Transverse colon (tissue), 4 donors: ENCODE results near the gene CTSL. TPM values are rescaled to one million over a fixed set of nuclear protein-coding genes. Genes with fewer than 3 reads are reported as not detected.

Source experiments
- DNase-seq: peaks from one replicate; pipeline ENCODE4 v3.0.0-alpha.2; 2019
- H3K27ac ChIP-seq, 4 donors: fragments of 200-600 bp; sonication (generic); 2 replicates each; pipeline ENCODE4 v1.5.1; 2016 to 2018; ENCODE audit warnings: inconsistent platforms in 4 of 4
- H3K27me3 ChIP-seq: fragments of 200-600 bp; sonication (generic); 2 replicates; pipeline ENCODE4 v1.5.1; 2017; ENCODE audit warnings: inconsistent platforms
- H3K36me3 ChIP-seq, 4 donors: fragments of 200-600 bp; sonication (generic); 2 replicates each; pipeline ENCODE4 v1.5.1; 2017 to 2019; ENCODE audit warnings: inconsistent platforms in 4 of 4
- H3K4me1 ChIP-seq, 4 donors: fragments of 200-600 bp; sonication (generic); 2 replicates each; pipeline ENCODE4 v1.5.1; 2017 to 2020; ENCODE audit warnings: inconsistent platforms in 4 of 4
- H3K4me3 ChIP-seq, 4 donors: fragments of 200-600 bp; sonication (generic); 1 replicate in 1 of 4; 2 replicates in 3 of 4; pipeline versions ENCODE4 v1.5.1 to v1.6.1; 2017 to 2019; ENCODE audit warnings: inconsistent platforms in 4 of 4
- H3K9me3 ChIP-seq, 2 donors: fragments of 200-600 bp; sonication (generic); 2 replicates each; pipeline ENCODE4 v1.5.1; 2017 to 2019; ENCODE audit warnings: inconsistent platforms in 2 of 2
- EP300 ChIP-seq: sonication (generic); formaldehyde crosslinking; IDR thresholded peaks from one replicate; pipeline ENCODE4 v1.6.1; 2017; ENCODE audit warnings: antibody characterized with exemption, low read depth
- POLR2A ChIP-seq: fragments of 450-650 bp; IDR thresholded peaks from one replicate; pipeline ENCODE4 v1.6.1; 2016; ENCODE audit warnings: antibody characterized with exemption, mild to moderate bottlenecking, moderate library complexity
- POLR2AphosphoS5 ChIP-seq, 3 donors: sonication (generic); formaldehyde crosslinking; IDR thresholded peaks; one replicate each; pipeline ENCODE4 v1.6.1; 2016; ENCODE audit warnings: antibody characterized with exemption in 3 of 3
- WGBS, 2 donors: methylation state at CpG; one replicate each; pipeline ENCODE4 v1.1.5; 2018; ENCODE audit warnings: low coverage in 1 of 2; 5-methylcytosine and 5-hydroxymethylcytosine counted together
- in situ Hi-C, 4 donors: fragments of 200-750 bp; cut with MboI; loops; one replicate each; pipeline versions ENCODE4 v1.15.0 to v1.15.1; 2017; ENCODE audit warnings: low sequenced_read_pairs in 3 of 4, low pct_ligation_motif_present in 1 of 4, low pct_unique_long_range_greater_than_20kb in 1 of 4
- intact Hi-C: fragments of 100-400 bp; cut with DNase I; formaldehyde crosslinking; loops from one replicate; pipeline ENCODE4 v1.15.1; 2023; ENCODE audit warnings: low total_unique reads
- total RNA-seq, 4 donors: library from RNA; depleted of rRNA; stranded (reverse); fragments of >200 nt; gene quantifications; one replicate each; pipeline ENCODE4 v1.1.0, GENCODE V29; 2016
- TF ChIP-seq, protein P1 (sequence below), 5 experiments: fragments of 200-600 bp in 3 of 5; fragments of 450-650 bp in 2 of 5; sonication (generic) in 3 of 5; IDR thresholded peaks; 1 replicate in 2 of 5; 2 replicates in 3 of 5; pipeline ENCODE4 v1.5.1; 2016 to 2017; ENCODE audit warnings: antibody characterized with exemption in 5 of 5, inconsistent platforms in 3 of 5, mild to moderate bottlenecking in 2 of 5, moderate library complexity in 1 of 5

CTSL gene
- total RNA-seq, 4 donors from 2014 or later: 26.7 to 108 (median 66.6) TPM

DNA sequence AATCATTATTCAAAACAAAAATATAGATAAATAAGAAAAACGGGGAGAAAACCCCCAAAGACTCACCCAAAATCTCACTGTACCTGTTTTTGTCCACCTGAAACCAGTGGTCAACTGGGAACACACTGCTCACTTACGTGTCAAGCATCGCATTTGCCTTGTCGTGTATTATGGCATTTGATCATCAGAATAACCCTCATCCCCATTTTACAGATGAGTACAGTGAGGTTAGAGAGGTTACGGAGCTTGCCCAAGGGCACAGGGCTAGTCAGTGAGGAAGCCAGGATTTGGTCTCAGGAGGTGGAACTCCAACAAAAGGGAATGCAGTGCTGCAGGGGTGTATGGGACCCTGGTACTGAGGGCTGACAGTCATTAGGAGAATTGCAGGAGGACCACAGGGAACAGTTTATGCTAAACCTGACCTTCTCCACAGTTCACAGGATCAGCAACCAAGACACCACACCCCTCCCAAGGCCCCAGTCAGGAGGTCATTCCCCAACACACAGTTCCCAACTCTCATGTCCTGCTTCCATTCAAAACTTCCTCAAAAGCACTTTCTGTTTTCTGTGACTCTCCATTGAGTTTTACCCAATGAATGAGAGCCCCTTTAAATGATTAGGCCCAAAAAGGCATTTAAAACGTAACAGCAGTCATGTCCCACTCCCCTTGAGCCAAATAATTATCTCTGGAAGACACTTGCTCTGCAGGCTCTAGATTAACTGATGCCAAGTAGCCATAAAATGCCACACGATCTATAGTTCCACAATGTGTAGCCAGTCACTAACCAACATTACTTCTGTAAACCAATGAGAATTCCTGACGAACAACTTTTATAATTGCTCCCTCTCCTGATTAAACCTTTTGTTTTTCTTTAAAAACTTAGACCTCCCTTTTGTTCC is 50.8 kb downstream of the CTSL start:
- H3K27me3 ChIP-seq: peaks cover under 1% of the 10 kb centered on the region
- TF ChIP-seq POLR2AphosphoS5 (IDR thresholded peaks at IDR 0.05) (no peak), EP300 (no peak), POLR2A (no peak)
- TF ChIP-seq, protein P1, sequence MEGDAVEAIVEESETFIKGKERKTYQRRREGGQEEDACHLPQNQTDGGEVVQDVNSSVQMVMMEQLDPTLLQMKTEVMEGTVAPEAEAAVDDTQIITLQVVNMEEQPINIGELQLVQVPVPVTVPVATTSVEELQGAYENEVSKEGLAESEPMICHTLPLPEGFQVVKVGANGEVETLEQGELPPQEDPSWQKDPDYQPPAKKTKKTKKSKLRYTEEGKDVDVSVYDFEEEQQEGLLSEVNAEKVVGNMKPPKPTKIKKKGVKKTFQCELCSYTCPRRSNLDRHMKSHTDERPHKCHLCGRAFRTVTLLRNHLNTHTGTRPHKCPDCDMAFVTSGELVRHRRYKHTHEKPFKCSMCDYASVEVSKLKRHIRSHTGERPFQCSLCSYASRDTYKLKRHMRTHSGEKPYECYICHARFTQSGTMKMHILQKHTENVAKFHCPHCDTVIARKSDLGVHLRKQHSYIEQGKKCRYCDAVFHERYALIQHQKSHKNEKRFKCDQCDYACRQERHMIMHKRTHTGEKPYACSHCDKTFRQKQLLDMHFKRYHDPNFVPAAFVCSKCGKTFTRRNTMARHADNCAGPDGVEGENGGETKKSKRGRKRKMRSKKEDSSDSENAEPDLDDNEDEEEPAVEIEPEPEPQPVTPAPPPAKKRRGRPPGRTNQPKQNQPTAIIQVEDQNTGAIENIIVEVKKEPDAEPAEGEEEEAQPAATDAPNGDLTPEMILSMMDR (IDR thresholded peaks at IDR 0.05): no peak
- no peaks in the 10 kb centered on the region for H3K4me1 ChIP-seq
- in situ Hi-C loops (no loop called here), intact Hi-C loops (no loop called here)
- no peaks in the 10 kb centered on the region for H3K9me3 ChIP-seq
- no peaks in the 10 kb centered on the region for H3K36me3 ChIP-seq
- H3K4me3 ChIP-seq: no peak overlapping the region
- WGBS, 2 donors: 68 to 75% methylated on average over 7 to 8 of the region's 8 CpGs
- H3K27ac ChIP-seq: no peak overlapping the region
- DNase-seq: no peak

DNA sequence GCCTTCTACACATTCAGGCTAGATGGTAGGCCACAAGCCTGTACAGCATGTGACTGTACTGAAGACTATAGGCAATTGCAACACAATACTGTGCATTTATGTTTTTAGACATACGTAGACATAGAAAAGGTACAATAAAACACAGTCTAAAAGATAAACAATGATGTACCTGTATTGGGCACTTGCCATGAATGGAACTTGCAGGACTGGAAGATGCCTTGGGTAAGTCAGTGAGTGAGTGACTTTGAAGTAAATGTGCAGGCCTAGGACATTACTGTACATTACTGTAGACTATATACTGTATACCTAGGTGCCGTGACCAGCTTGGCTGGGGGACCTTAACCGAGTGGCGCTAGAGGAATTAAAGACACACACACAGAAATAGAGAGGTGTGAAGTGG is 53.1 kb downstream of the CTSL start:
- intact Hi-C loops: no loop called here
- no peak overlapping the region for H3K4me3 ChIP-seq
- H3K4me1 ChIP-seq: no peaks in the 10 kb centered on the region
- 83 to 87% methylated on average over 1 to 4 of the region's 4 CpGs for WGBS, 2 donors
- TF ChIP-seq POLR2AphosphoS5 (IDR thresholded peaks at IDR 0.05): no peak
- TF ChIP-seq POLR2A: no peak
- TF ChIP-seq, protein P1 (IDR thresholded peaks at IDR 0.05): no peak
- TF ChIP-seq EP300: no peak
- H3K27ac ChIP-seq: no peak overlapping the region
- H3K9me3 ChIP-seq: no peaks in the 10 kb centered on the region
- no peaks in the 10 kb centered on the region for H3K27me3 ChIP-seq
- no peaks in the 10 kb centered on the region for H3K36me3 ChIP-seq
- DNase-seq: no peak
- in situ Hi-C loops: no loop called here

Other genes with a start within 250 kb of the CTSL start
- 10 to 100 TPM; 14.5 to 28.3 (median 20.7) TPM for gene DAPK1, start 228.3 kb upstream of the CTSL start, total RNA-seq
- gene SPATA31E1, start 156.8 kb downstream of the CTSL start, total RNA-seq: not detected
- not detected for gene SPATA31C1, start 191.8 kb downstream of the CTSL start, total RNA-seq
- 10 to 100 TPM in 3 of 4 donors, 1 to 10 TPM in 1; 2.8 to 25.4 (median 12.9) TPM for gene CDK20, start 248.4 kb downstream of the CTSL start, total RNA-seq